NK-92 (cell line): ENCODE results near the gene EBF3.

ENCODE experiments used
- DNase-seq: peaks from one replicate; lab custom pipeline; 2025; ENCODE audit not compliant: unreplicated experiment; lab: John Stamatoyannopoulos, UW

The EBF3 gene

DNA sequence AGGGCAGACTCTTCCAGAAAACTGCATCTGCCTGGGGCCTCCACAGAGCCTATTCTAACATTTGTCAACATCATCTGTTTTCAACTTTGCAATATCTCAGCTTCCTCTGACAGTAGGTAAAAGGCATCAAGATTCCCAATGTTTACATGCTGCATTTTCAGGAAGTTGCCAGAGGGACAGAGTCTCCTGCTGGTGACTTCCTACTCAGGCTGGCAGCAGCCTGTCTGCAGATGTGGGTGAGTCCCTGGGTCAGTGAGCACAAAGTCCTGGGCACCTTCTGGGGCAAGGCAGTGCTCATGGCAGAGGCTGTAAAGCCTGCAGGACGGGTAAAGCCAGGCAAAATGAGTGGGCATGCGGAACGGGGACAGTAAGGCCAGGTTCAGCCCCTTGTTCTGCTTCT, 69.4 kb downstream of the EBF3 start:
- DNase-seq = no peak

DNA sequence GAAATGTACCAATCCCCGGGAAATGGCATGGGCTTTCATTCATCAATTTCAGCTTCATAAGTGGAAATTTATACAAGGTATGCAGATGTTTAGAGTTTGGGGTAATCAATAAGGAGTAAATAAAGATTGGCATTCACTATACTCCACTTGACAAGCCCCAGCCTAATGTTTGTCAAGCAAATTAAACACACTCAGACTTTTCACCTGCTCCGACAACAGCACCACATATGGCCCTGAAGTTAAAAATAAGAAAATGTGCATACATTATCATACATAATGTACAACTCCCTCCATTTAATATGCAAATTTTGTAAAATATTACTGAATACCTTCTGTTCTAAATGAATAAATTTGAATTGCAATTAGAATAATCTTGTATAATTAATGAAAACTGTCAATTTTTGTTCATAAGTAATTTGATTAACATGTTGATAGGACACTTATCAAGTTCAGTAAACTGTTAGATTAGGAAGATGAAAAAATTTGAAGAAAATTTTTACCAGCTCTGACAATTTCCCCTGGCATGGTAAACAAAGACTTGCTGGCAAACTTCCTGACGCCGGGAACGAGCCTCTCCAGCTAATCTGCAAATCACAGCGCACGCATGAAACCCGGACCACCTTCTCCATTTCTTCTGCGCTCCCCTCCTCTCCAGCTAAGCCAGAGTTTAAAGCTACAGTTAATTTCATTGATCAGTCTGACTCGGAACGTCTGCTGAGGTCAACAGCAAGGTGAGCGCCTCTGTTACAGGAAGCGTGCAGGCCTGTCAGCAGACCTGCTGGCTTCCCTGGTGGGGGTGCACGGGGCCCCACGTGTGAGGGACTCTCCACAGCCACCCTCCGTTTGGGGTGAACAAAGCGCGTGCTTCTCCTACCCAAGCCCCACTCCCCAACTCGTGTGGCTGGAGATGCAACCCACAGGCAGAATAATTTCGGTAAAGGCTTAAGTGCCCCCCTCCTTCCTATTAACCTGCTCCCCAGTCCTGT, 70.7 kb downstream of the EBF3 start:
- no peak for DNase-seq

DNA sequence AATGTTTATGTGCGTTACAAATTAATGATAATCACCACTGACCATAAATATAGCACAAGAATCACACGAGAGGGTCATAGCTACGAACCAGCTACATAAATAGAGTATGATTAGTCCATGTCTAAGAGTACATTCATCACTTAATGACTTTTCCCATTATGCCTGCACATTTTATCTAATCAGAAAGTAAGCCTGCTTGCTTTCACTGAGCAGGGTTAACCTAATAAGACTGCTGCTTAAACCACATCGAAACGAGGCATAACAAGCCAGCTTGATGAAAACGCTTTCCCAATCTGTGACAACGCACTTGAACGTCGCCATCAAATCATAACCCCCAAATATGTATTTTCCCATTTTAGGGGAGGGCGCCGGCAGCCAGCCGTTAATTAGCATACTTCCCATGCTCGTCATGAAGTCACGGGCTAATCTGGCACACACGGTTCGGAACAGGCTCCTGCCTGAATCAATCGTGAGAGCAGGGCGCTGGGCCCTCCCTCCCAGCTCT, 71.5 kb downstream of the EBF3 start:
- DNase-seq = no peak

DNA sequence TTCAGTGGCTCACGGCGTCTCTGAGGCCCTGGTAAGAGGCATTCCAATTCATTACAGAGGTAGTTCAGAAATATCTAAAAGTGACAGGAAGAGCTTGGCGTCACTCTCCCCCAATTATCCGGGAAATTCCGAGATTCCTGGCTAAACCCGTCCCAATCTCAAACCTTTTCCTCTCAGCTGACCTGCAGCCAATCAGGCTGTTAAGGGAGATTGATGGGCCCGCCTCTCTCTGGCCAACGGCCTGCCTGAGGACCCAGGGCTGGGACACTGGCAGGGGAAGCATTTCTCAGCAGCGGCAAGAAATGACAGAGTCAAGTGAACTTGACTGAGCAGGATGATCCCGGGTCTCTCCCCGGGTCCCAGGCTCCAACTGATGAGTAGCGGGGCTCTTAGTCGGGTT, 72.3 kb downstream of the EBF3 start:
- DNase-seq = no peak

DNA sequence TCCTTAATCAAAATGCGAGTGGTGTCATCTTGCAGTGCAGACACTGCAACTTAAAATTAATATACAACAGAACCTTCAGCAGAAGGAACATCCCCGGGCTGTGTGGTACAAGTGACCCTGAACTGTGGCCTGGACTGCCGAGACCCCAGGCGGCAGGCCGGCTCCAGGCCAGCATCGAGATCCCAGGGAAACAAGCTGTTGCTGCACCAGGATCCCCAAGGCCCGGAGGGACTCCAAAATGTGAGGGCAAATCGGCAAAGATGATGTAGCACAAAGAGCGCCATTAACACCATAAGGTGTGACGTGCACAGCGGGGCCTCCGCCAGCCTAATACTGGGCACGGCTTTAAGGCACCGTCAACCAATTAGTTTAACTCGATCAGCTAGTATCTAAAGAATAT, 73.9 kb downstream of the EBF3 start:
- DNase-seq = no peak

DNA sequence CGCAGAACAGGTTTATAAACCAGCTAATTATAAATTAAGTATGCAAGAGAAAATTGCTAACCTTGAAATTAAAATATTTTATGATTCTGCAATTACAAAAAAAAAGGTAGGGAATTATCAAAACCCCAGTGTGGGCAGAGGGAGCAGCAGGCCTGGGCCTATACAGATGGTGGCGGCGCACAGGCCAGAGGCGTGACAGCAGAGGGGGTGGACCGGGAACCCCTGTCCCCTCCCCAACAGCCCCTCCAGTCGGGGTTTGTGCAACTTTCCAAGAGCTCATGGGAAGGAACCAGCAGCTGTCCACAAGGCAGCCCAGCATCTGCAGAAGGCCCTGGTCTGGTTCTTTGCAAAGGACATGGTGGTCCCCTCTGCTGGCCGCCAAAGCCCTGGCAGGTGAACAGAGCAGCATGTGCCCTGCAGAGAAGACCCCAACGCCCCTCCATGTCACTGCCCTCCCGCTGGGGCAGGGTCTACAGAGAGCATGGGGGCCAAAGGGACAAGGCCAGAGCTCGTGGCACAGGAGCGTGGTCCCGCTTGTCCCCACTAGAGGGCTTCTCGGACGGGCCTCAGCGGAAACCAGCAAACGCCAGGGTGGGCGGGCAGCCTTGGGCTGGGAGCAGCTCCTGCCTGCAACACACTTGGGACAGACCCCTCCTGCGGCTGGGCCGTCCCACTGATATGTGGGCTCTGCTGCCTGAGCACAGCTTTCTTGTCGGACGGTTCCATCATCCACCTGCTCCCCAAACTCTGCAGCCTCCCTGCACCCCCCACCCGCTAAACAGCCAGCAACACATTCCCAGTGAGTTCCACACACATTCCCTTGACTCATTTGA, 75.1 kb downstream of the EBF3 start:
- no peak for DNase-seq

DNA sequence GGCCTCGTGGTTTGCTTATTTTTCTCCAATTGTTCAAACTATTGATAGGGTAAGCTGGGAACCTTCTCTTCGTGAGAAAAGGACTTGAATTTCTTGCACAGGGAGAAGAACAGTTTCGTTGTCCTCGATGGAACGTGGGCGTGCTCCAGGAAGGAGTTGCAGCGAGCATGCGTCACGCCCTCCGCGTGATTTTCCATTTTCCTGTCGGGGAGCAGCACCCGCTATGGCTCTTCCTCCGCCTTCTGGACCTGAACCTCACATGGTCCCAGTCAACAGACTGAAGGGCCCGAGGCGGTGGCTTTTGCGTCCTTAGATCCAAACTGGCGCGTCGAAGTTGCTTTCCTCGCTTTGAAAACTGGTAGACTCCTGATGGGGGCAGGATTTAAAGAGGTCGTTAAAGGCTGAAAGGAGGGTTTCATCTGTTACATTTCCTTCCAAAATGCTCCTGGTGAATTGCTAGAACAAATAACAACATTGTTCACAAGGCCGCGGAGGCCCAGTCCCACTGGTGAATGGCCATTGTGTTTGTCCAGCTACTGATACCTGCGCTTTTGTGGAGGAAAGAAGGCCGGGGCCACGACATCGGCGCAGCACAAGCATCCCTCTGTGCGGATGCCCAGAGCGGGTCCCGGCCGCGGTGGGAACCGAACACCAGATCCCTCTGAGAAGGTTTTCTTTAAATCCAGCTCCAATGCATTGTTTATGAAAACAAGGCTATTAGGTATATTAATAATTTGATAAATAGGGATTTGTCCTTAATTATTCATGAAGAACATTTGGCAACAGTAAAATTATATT, 75.9 kb downstream of the EBF3 start:
- no peak for DNase-seq

DNA sequence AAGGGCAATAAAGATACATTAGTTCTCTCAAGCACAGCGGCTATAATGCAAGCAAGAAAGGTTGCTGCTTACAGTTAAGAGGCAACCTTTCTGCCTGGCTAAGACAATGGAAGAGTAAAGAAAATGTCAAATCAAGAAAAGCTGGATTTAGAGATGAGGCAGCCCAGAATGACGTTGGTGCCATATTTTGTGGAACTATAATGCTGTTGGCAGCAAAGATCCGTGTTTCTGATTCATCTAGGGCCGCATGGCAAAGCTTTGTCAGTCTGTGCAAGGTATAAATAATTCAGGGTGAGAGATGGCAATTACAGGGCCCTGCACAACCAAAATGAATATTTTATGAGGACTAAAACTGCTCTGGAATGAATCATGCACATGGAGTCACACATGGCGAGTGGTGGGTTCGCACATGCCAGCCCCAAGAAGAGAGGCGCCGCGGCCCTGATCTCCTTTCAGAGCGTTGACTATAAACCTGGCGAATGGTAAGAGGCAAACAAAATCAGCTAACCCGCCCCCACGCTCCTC, 76.6 kb downstream of the EBF3 start:
- no peak for DNase-seq

DNA sequence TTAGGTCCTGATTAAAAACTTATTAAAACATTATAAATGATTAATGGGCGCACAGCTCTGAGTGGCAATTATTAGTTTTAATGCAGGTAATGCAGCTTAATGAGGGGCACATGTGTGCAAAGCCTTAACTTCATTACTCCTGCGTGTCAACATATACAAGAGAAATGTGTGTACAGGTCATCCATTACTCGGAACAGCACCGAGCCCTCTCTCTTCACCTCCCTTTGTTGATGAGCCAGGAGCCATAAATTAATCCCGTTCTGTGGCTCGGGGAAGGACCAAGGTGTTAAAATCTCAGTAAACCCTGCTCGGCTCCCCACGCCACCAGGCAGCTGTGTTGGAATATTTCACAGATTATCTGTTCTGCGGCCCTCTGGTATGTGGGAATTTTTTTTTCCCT, 77.8 kb downstream of the EBF3 start:
- no peak for DNase-seq

DNA sequence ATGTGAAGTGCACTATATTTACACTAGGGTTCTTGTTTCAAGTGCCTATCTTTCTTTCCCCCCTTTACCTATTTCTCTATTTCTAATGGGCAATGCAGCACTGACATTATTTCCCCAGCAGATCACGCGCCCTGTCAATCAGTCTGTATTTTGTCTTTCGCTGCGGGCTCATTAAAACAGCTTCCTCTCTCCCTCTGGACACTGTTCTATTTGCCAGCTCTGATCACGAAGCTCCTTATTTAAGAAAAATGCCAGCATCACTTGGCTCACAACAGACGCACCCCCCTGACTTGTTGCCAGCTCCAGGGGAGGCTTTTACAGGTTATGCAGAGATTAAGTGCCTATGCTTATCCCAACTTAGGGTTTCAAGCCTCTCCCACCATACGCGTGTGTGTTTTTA, 78.5 kb downstream of the EBF3 start:
- no peak for DNase-seq

DNA sequence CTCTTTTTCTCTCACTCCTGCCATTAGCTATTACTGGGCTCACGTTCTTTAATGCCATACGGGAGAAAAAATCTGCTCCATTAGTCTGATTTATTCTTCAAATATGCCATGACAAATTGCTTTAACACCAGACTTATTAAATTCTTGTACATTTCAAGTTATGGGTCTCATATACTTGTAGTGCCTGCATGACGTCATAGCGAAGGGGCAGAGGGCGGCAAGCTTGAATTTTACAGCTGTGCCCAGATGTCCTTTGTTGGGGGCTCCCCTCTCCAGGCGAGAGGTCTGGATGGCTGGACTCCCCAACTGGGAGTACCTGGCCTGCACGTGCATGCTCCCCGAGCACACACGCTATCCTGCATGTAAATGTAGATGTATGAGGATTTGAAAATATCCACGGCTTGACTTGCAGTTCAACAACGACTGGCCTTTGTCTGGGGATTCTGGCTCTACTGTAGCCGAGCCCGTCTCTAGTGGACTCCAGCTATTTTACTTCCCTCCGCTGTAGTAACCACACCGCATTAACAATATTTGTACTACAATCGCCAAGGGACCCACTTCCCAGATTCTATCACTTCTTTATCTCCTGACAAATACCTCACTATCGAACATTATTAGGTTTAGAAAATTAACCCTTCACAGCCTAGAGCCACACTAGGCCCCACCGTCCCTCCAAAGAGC, 79.5 kb downstream of the EBF3 start:
- DNase-seq = no peak

DNA sequence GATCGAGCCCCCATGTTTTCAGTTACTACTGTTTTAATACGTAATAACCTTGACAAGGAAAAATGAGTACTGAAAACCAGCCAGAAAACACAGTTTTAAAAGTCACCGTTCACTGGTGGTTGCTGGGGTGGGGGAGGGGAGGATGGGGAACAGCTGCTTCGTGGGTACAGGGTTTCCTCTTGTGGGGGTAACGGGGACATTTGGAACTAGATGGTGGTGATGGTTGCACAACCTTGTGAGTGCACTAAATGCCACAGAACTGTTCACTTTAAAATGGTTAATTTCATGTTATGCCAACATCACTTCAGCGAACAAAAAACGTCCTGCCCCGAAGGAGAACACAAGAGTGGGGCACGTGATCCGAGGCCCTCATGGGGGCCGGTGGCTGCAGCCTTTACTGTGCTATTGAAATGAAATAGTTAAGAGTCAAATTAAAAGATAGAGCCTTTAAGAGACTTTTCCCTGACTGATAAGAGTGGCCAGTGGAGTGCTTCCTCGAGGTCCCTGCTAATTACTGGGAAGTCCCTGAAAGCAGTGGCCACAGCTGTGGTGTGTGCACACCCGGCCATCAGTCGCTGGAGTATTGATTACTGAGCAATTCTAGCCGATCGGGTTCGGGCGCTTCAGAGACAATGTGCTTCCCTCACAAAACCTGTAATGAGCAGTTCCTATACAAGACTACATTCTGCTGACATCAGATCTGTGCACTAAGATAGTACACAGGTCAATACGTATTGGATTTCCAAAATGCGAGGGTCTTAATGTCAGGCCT, 80.3 kb downstream of the EBF3 start:
- no peak for DNase-seq

DNA sequence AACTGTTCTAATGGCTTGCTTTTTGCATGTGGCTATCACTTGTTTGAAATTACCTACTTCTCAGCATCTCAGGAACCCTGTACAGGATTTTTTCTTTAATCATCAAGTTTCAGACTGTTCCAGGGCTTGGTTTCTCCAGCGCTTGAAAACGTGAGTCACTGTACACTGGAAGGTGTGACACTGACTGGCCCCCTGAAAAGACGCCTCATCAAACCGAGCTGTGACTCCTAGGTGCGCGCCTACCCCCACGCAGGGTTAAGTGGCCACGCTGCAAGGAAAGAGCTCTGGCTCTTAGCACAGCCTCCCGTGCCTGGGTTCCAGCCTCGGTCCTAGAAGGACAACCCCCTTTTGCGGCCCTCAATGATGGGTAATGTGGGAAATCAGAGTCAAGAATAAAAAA, 81.0 kb downstream of the EBF3 start:
- DNase-seq = no peak

DNA sequence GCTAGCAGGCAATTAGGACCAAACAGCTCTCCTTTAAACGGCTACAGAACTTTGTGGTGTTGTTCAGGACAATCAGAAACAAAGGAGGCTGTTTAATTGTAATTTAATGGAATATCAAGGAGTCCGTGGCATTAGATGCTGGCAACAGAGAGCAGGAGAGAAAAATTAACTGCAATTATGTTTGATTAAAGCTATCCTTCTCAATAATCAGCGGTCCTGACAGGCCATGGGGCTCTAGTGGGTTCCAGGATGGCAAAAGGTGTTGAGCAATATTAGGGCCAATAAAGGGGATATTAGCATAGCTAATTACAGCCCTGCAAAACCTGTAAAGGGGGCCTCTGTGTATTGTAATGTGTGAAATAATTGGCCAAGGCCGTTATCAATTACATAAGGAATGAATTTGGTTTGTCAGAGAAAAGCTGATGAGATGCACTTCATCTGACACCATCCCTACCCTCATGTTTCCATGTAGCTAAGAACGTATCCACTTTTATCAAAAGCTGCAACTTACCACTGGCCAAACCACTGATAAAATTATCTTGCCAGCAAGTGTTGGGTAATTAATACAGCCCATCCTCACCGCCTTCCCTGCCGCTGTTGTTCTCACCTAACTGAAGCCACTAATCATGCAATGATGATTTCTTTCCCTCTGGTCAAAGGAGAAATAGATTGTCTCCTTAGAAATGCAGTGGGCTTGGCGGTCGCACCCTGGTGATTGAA, 81.6 kb downstream of the EBF3 start:
- no peak for DNase-seq

DNA sequence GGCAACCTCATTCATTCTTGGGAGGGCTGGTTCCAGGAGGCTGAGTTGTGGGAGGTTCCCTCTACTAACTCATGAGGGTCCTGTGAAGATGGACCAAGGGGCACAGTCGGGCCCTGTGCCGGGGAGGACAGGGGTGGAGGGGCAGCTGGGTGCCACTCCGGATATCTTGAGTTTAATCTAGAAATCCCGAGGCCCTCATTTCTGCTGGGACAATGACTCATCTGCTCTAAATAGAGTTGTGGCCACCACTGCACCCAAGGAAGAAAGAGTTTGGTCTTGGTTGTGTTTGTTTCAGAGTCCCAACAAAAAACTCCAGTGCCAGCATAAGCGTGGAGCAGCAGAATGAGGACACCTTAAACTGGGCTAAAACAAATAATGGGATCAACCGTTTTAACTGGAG, 82.4 kb downstream of the EBF3 start:
- DNase-seq = no peak

DNA sequence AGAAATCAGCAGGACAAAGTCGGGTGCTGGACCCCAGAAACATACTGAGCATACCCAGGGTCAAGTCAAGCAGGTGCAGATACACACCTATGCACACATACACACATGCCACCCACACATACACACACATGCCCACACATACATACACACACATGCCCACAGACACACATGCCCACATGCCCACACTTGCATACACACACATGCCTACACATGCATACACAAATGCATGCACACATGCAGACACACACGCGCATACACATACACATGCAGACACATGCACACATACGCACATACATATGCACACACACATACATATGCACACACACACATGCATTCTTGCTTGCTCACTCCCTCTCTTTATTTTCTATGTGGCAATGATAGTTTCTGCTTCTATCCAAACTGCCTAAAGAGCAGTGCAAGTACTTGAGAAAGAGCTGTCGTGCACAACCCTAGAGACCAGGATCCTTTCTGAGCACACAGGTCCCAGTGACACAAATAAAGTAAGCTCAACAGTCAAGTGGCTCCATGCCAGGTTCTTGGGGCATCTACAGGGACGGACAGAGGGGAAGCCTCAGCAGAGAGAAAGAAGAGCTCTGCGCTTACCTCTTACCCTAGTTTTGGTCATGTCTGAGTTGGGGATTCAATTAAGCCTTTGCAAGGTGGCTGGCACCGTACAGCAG, 83.7 kb downstream of the EBF3 start:
- DNase-seq = no peak

DNA sequence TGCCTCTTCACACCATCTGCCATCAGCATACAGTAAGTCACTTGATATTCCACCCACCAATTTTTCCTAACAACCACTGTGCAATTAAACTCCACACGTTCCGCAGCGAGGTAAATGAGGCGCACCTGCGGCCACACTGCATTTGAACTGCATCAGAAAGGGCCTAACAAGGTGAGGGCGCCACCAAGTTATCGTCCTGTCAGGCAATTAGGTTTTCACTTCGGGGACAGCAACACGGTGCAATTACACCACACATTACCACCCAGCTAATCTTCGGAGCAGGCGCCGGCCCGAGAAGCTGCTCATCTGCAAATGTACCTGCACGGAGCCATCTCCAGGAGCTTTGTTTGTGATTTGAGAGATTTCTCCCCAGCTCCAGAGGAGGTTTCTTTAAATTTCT, 84.4 kb downstream of the EBF3 start:
- no peak for DNase-seq

DNA sequence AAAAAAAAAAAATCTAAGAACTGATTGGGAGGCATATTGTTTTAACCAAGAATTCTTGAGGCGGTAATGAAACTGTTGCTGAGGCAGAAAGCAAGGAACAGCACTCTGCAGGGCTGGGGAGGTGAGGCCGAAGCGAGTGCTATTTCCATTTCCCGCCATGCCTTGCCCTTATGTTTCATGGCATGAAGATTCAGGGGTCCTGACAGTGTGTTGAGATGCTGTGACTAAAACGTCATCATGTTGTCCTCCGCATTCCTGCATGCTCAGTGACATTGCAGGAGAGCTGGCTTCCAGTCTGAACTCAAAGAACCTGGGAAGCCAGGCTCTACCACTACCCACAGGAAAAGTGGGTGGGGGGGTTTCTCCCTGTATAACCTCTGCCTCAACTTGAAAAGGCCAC, 85.2 kb downstream of the EBF3 start:
- DNase-seq = no peak
